OCI-LY7 (cell line): ENCODE data around the gene FHL3.

ENCODE experiments used
- CTCF ChIP-seq: fragments of 200-600 bp; sonication (generic); conservative IDR thresholded peaks from 2 replicates; pipeline ENCODE4 v1.5.1; 2014; ENCODE audit warnings: mild to moderate bottlenecking, antibody characterized with exemption, low read length, moderate library complexity, mixed read lengths
- EZH2phosphoT487 ChIP-seq: fragments of 200-600 bp; sonication (generic); IDR thresholded peaks from 2 replicates; pipeline ENCODE4 v1.6.1; 2018; ENCODE audit warnings: low read depth, borderline replicate concordance, mild to moderate bottlenecking, mixed run types, antibody characterized with exemption, low read length, moderate library complexity, mixed read lengths

GRCh38 chr1:38021969-38022368 is 16.7 kb upstream of the FHL3 start:
- TF ChIP-seq CTCF (no peak), EZH2phosphoT487 (no peak)
